ENCODE measurements around the gene NCAM1. TPM values are rescaled to one million over a fixed set of nuclear protein-coding genes. Genes with fewer than 3 reads are reported as not detected.

The NCAM1 gene
- total and polyA plus RNA-seq, 2 of the 13 experiments (the other 11 are each of a cell fraction or from before 2014, with no cell fraction given): 0.05 TPM; not detected in 1

DNA sequence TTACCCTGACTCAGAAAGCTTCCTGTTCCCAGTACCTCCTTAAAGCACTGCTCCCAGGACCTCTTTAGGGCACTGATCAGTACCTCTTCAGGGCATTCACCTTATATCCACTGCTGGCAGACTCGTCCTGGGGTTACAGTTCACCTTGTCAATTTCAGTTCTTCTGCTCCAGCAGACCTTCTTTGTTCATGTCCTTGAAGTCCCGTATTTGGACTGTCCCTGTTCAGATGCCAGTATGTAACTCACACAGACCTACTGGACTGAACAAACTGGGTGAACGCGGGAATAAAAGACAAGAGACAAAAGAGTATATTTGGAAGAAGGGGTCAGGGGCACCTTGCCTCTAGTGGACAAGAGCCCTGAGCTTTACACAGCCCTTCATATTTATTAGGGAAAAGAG is 31.8 kb upstream of the NCAM1 start (continued):
- TF ChIP-seq, protein P1, sequence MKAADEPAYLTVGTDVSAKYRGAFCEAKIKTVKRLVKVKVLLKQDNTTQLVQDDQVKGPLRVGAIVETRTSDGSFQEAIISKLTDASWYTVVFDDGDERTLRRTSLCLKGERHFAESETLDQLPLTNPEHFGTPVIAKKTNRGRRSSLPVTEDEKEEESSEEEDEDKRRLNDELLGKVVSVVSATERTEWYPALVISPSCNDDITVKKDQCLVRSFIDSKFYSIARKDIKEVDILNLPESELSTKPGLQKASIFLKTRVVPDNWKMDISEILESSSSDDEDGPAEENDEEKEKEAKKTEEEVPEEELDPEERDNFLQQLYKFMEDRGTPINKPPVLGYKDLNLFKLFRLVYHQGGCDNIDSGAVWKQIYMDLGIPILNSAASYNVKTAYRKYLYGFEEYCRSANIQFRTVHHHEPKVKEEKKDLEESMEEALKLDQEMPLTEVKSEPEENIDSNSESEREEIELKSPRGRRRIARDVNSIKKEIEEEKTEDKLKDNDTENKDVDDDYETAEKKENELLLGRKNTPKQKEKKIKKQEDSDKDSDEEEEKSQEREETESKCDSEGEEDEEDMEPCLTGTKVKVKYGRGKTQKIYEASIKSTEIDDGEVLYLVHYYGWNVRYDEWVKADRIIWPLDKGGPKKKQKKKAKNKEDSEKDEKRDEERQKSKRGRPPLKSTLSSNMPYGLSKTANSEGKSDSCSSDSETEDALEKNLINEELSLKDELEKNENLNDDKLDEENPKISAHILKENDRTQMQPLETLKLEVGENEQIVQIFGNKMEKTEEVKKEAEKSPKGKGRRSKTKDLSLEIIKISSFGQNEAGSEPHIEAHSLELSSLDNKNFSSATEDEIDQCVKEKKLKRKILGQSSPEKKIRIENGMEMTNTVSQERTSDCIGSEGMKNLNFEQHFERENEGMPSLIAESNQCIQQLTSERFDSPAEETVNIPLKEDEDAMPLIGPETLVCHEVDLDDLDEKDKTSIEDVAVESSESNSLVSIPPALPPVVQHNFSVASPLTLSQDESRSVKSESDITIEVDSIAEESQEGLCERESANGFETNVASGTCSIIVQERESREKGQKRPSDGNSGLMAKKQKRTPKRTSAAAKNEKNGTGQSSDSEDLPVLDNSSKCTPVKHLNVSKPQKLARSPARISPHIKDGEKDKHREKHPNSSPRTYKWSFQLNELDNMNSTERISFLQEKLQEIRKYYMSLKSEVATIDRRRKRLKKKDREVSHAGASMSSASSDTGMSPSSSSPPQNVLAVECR (CRISPR knock-in tag; IDR thresholded peaks at IDR 0.05; ENCODE audit: borderline replicate concordance): no peak
- TF ChIP-seq, protein P2, sequence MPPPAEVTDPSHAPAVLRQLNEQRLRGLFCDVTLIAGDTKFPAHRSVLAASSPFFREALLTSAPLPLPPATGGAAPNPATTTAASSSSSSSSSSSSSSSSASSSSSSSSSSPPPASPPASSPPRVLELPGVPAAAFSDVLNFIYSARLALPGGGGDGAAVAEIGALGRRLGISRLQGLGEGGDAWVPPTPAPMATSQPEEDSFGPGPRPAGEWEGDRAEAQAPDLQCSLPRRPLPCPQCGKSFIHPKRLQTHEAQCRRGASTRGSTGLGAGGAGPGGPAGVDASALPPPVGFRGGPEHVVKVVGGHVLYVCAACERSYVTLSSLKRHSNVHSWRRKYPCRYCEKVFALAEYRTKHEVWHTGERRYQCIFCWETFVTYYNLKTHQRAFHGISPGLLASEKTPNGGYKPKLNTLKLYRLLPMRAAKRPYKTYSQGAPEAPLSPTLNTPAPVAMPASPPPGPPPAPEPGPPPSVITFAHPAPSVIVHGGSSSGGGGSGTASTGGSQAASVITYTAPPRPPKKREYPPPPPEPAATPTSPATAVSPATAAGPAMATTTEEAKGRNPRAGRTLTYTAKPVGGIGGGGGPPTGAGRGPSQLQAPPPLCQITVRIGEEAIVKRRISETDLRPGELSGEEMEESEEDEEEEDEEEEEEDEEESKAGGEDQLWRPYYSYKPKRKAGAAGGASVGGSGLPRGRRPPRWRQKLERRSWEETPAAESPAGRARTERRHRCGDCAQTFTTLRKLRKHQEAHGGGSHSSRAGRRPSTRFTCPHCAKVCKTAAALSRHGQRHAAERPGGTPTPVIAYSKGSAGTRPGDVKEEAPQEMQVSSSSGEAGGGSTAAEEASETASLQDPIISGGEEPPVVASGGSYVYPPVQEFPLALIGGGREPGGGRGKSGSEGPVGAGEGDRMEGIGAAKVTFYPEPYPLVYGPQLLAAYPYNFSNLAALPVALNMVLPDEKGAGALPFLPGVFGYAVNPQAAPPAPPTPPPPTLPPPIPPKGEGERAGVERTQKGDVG (CRISPR knock-in tag; IDR thresholded peaks at IDR 0.05; ENCODE audit: borderline replicate concordance): no peak
- TF ChIP-seq ZNF33B (CRISPR knock-in tag; IDR thresholded peaks at IDR 0.05): no peak
- TF ChIP-seq, protein P3, sequence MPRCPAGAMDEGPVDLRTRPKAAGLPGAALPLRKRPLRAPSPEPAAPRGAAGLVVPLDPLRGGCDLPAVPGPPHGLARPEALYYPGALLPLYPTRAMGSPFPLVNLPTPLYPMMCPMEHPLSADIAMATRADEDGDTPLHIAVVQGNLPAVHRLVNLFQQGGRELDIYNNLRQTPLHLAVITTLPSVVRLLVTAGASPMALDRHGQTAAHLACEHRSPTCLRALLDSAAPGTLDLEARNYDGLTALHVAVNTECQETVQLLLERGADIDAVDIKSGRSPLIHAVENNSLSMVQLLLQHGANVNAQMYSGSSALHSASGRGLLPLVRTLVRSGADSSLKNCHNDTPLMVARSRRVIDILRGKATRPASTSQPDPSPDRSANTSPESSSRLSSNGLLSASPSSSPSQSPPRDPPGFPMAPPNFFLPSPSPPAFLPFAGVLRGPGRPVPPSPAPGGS (CRISPR knock-in tag; IDR thresholded peaks at IDR 0.05): no peak
- TF ChIP-seq ZNF776 (CRISPR knock-in tag; IDR thresholded peaks at IDR 0.05): no peak
- no peak for TF ChIP-seq FOXO1 (CRISPR knock-in tag; IDR thresholded peaks at IDR 0.05)
- no peak for TF ChIP-seq ZNF335 (CRISPR knock-in tag; IDR thresholded peaks at IDR 0.05)
- no peak for TF ChIP-seq PHF5A (CRISPR knock-in tag; IDR thresholded peaks at IDR 0.05; ENCODE audit: low read depth, unreplicated experiment)
- no peak for TF ChIP-seq ARHGAP35 (CRISPR knock-in tag; IDR thresholded peaks at IDR 0.05; ENCODE audit: borderline replicate concordance)
- no peak for TF ChIP-seq DNMT1 (CRISPR knock-in tag; IDR thresholded peaks at IDR 0.05)
